Tibial artery (tissue), 4 donors: ENCODE measurements around the gene CTNS.

Source experiments
- DNase-seq, 2 donors: peaks; one replicate each; pipeline ENCODE4 v3.0.0-alpha.2; 2019
- H3K27ac ChIP-seq, 2 donors: fragments of 200-600 bp; sonication (generic) in 1 of 2; 1 replicate in 1 of 2; 2 replicates in 1 of 2; pipeline ENCODE4 v1.5.1; 2018 to 2019; ENCODE audit warnings: mild to moderate bottlenecking in 1 of 2
- H3K27me3 ChIP-seq, 2 donors: fragments of 200-600 bp; sonication (generic) in 1 of 2; one replicate each; pipeline versions ENCODE4 v1.5.1 to v1.6.0; 2016 to 2019
- H3K36me3 ChIP-seq, 3 donors: fragments of 200-600 bp; sonication (generic) in 2 of 3; one replicate each; pipeline ENCODE4 v1.5.1; 2016 to 2019; ENCODE audit warnings: mild to moderate bottlenecking in 2 of 3
- H3K4me1 ChIP-seq, 4 donors: fragments of 200-600 bp; sonication (generic) in 2 of 4; 1 replicate in 3 of 4; 2 replicates in 1 of 4; pipeline ENCODE4 v1.5.1; 2016 to 2019
- H3K4me3 ChIP-seq, 2 donors: fragments of 200-600 bp; sonication (generic) in 1 of 2; 1 replicate in 1 of 2; 2 replicates in 1 of 2; pipeline ENCODE4 v1.5.1; 2018 to 2019; ENCODE audit warnings: mild to moderate bottlenecking in 2 of 2
- H3K9me3 ChIP-seq, 3 donors: fragments of 200-600 bp; sonication (generic) in 1 of 3; one replicate each; pipeline ENCODE4 v1.5.1; 2016 to 2019
- intact Hi-C: fragments of 100-400 bp; cut with DNase I; formaldehyde crosslinking; loops from one replicate; pipeline ENCODE4 v1.15.0; 2023; ENCODE audit warnings: low total_unique reads
- TF ChIP-seq, protein P1 (sequence below), 2 experiments: fragments of 200-600 bp in 1 of 2; fragments of 450-650 bp in 1 of 2; IDR thresholded peaks; one replicate each; pipeline ENCODE4 v1.5.1; 2017 to 2019; ENCODE audit warnings: antibody characterized with exemption in 2 of 2, mild to moderate bottlenecking in 1 of 2, moderate library complexity in 1 of 2

Gene CTNS

DNA sequence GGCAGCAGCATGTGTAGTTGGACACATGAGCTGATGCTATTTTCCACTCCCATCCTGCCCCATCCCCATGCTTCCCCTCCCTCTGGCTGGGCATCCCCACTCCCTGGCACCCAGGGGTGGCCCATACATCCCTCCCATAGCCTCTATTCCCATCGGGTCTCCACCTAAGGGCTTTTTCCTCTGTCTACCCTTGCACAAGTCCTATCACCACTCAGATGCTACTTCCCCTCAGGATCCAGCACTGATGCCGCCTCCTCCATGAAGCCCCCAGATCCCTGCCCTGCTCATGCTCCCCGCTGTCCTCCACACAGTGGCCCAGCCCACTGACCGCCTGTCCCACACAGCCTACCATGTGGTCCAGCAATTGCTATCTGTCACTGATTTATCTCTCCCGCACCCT lies 43.2 kb upstream of the CTNS start:
- Histone ChIP-seq H3K27me3 (no peaks in the 10 kb centered on the region), H3K4me1 (no peaks in the 10 kb centered on the region), H3K27ac (no peak overlapping the region), H3K36me3 (peaks cover 11 to 50% (median 31%) of the 10 kb centered on the region in 3 donors), H3K9me3 (no peaks in the 10 kb centered on the region), H3K4me3 (no peak overlapping the region)
- intact Hi-C loops = no loop called here
- no peak for DNase-seq
- TF ChIP-seq, protein P1, sequence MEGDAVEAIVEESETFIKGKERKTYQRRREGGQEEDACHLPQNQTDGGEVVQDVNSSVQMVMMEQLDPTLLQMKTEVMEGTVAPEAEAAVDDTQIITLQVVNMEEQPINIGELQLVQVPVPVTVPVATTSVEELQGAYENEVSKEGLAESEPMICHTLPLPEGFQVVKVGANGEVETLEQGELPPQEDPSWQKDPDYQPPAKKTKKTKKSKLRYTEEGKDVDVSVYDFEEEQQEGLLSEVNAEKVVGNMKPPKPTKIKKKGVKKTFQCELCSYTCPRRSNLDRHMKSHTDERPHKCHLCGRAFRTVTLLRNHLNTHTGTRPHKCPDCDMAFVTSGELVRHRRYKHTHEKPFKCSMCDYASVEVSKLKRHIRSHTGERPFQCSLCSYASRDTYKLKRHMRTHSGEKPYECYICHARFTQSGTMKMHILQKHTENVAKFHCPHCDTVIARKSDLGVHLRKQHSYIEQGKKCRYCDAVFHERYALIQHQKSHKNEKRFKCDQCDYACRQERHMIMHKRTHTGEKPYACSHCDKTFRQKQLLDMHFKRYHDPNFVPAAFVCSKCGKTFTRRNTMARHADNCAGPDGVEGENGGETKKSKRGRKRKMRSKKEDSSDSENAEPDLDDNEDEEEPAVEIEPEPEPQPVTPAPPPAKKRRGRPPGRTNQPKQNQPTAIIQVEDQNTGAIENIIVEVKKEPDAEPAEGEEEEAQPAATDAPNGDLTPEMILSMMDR (IDR thresholded peaks at IDR 0.05) = no peak

DNA sequence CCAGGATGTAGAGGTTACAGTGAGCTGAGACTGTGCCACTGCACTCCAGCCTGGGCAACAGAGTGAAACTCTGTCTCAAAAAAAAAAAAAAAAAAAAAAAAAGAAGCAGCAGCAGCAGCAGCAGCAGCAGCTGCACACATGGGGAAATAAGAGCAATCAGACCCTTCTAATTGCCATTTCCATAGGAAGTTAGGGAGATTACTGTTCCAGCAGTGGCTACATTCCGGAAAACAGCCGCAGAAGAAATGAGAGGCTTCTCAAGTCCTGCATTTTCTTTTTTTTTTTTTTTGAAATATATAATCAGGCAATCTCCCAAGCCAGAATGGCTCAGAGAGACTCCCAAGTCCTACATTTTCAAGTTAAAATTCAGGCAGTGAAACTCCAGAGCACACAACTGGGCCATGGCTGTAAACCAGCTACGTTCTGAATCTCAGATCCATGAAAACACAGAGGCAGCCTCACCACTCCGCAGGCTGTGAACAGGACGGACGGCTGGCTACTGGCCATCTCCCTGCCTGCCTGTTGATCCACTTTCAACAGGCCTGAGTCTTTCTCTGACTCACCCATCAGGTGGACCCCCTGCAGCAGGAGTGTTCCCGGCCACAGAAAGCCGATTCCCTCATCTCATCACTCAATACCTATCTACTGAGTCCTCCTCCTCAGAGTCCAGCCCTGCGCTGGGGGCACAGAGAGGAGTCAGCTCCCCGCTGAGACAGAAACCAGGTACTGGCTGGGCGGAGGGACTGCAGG lies 42.3 kb upstream of the CTNS start:
- Histone ChIP-seq H3K4me1 (no peaks in the 10 kb centered on the region), H3K27me3 (no peaks in the 10 kb centered on the region), H3K36me3 (peaks cover 11 to 42% (median 29%) of the 10 kb centered on the region in 3 donors), H3K4me3 (no peak overlapping the region), H3K27ac (no peak overlapping the region), H3K9me3 (no peaks in the 10 kb centered on the region)
- intact Hi-C loops = no loop called here
- TF ChIP-seq, protein P1 (IDR thresholded peaks at IDR 0.05) = no peak
- no peak for DNase-seq

DNA sequence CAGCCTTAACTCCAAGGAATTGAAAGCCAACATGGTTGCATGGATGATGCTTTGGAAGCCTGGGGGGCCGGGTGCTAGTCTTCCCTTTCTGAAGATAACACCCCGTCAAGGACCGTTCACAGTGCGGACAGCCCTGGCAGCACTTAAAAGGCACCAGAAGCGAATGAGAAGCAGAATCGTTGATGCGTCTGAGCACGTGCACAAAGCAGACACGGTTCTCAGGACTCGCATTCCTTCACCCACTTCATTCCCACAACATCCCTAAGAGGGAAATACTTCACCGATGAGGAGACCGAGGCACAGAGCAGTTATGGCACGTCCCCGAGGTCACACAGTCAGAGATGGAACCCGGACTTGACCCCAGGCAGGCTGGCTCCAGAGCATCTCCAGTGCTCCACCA lies 41.6 kb upstream of the CTNS start:
- intact Hi-C loops = no loop called here
- Histone ChIP-seq H3K4me3 (no peak overlapping the region), H3K27ac (no peak overlapping the region), H3K4me1 (no peaks in the 10 kb centered on the region), H3K9me3 (no peaks in the 10 kb centered on the region), H3K36me3 (peaks cover 4 to 34% (median 22%) of the 10 kb centered on the region in 3 donors), H3K27me3 (no peaks in the 10 kb centered on the region)
- TF ChIP-seq, protein P1 (IDR thresholded peaks at IDR 0.05) = no peak
- DNase-seq = no peak

DNA sequence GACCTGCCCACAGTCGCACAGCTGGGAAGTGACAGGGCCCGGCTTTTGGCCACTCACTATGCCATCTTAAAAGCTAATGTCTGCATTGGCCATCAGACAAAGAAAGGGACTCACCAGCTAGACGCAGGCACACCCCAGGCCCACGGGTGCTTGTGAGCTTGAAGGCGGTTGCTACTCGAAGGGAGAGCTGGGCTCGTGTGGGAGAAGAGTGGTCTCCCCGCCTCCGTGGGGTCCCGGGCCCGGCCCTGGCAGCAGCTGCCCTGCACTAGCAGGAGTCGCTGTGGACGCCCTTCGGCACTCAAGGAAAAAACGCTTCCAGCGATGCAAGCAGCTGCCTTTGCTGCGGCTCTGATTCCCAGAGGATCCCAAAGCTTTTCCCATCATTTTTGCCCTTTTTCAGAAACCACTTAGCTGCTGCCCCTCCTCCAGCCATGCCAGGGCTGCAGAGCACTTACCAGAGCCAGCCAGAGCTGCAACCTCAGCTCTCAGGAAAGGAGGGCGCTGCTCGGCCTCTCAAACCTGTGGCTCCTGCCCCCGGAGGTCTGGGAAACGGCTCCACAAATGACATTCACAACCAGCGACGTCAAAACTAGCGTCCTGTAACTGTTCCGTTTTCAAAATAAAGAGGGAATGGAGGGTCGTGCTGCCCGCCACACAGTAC lies 39.6 kb upstream of the CTNS start:
- H3K27me3 ChIP-seq = no peaks in the 10 kb centered on the region
- H3K36me3 ChIP-seq = peaks cover 0 to 15% (median 3%) of the 10 kb centered on the region in 3 donors
- no peak for DNase-seq
- H3K27ac ChIP-seq = peak overlapping the region in 1 of 2 donors; percentile 43
- H3K4me3 ChIP-seq = peak overlapping the region; percentile 29 to 36
- intact Hi-C loops = no loop called here
- TF ChIP-seq, protein P1 (IDR thresholded peaks at IDR 0.05) = no peak
- H3K9me3 ChIP-seq = no peaks in the 10 kb centered on the region
- no peaks in the 10 kb centered on the region for H3K4me1 ChIP-seq

DNA sequence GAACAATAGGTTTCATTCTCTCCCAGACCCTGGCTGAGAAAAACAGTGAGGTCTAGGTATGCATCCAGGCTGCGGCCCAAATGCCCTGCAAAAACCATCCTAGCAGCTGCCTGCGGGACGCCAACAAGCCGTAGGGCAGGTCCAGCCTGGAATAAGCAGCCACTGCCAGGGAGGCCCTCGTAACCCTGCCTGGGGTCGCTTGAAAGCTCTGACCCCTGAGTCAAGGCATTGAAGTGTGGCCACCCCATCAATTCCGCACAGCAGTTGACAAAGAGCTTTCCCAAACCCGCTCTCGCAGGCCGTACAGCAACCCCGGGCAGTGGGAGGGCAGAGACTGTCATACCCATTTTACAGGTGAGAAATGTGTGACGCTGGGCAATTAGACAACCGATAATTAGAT lies 38.5 kb upstream of the CTNS start:
- DNase-seq = no peak
- H3K4me1 ChIP-seq = no peaks in the 10 kb centered on the region
- H3K27ac ChIP-seq = no peak overlapping the region
- TF ChIP-seq, protein P1 (IDR thresholded peaks at IDR 0.05) = no peak
- no peaks in the 10 kb centered on the region for H3K27me3 ChIP-seq
- H3K36me3 ChIP-seq = peaks cover 0 to 11% (median 0%) of the 10 kb centered on the region in 3 donors
- no peak overlapping the region for H3K4me3 ChIP-seq
- intact Hi-C loops = no loop called here
- H3K9me3 ChIP-seq = no peaks in the 10 kb centered on the region
